ENCODE measurements around the gene RALGAPA2.

RALGAPA2 gene

GRCh38 chr20:20524756-20525155, 187.7 kb downstream of the RALGAPA2 start:
- TF ChIP-seq CTCF (IDR thresholded peaks at IDR 0.05; ENCODE audit: borderline replicate concordance, control extremely low read depth, extremely low read depth, insufficient read depth, missing control alignments), result no peak
- in situ Hi-C loops (cut with MboI; ENCODE audit: low sequenced_read_pairs, unreplicated experiment), result no loop called here
- no peak for DNase-seq (ENCODE audit: low spot score)

- DNase-seq (ENCODE audit: low spot score), result no peak
- no peak for TF ChIP-seq CTCF (IDR thresholded peaks at IDR 0.05; ENCODE audit: borderline replicate concordance, control extremely low read depth, extremely low read depth, insufficient read depth, missing control alignments)
- in situ Hi-C loops (cut with MboI; ENCODE audit: low sequenced_read_pairs, unreplicated experiment), result no loop called here
Observed at GRCh38 chr20:20521736-20522135, 190.7 kb downstream of the RALGAPA2 start.

- in situ Hi-C loops (cut with MboI; ENCODE audit: low sequenced_read_pairs, unreplicated experiment), result no loop called here
- TF ChIP-seq CTCF (IDR thresholded peaks at IDR 0.05; ENCODE audit: borderline replicate concordance, control extremely low read depth, extremely low read depth, insufficient read depth, missing control alignments), result no peak
- no peak for DNase-seq (ENCODE audit: low spot score)
Observed at GRCh38 chr20:20520776-20521175, 191.7 kb downstream of the RALGAPA2 start.

GRCh38 chr20:20519269-20519668, 193.2 kb downstream of the RALGAPA2 start:
- in situ Hi-C loops (cut with MboI; ENCODE audit: low sequenced_read_pairs, unreplicated experiment), result no loop called here
- TF ChIP-seq CTCF (IDR thresholded peaks at IDR 0.05; ENCODE audit: borderline replicate concordance, control extremely low read depth, extremely low read depth, insufficient read depth, missing control alignments), result no peak
- DNase-seq (ENCODE audit: low spot score), result no peak

GRCh38 chr20:20518263-20518662, 194.2 kb downstream of the RALGAPA2 start:
- no peak for DNase-seq (ENCODE audit: low spot score)
- in situ Hi-C loops (cut with MboI; ENCODE audit: low sequenced_read_pairs, unreplicated experiment), result no loop called here
- no peak for TF ChIP-seq CTCF (IDR thresholded peaks at IDR 0.05; ENCODE audit: borderline replicate concordance, control extremely low read depth, extremely low read depth, insufficient read depth, missing control alignments)

- in situ Hi-C loops (cut with MboI; ENCODE audit: low sequenced_read_pairs, unreplicated experiment), result no loop called here
- no peak for DNase-seq (ENCODE audit: low spot score)
- TF ChIP-seq CTCF (IDR thresholded peaks at IDR 0.05; ENCODE audit: borderline replicate concordance, control extremely low read depth, extremely low read depth, insufficient read depth, missing control alignments), result no peak
Observed at GRCh38 chr20:20517296-20517695, 195.1 kb downstream of the RALGAPA2 start.

DNA sequence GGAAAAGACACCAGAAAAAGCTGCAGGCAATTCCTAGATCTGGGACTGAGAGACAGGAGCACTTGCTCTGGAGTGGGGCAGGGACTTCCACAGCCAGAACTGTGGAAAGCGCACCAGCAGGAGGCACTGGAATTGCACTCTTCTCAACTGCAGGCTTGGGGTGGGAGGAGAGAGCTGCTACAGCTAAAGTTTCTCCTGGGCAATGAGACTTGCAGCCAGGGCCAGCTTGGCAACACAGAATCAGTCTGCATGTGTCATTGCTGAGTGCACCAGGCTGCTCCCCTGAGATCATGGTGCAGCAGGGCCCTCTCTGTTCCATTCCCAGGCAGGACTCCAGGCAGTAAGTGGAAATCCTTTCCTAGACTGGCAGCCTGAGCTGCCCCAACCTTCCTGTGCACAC, 198.7 kb downstream of the RALGAPA2 start:
- TF ChIP-seq CTCF (IDR thresholded peaks at IDR 0.05; ENCODE audit: borderline replicate concordance, control extremely low read depth, extremely low read depth, insufficient read depth, missing control alignments), result no peak
- in situ Hi-C loops (cut with MboI; ENCODE audit: low sequenced_read_pairs, unreplicated experiment), result no loop called here
- no peak for DNase-seq (ENCODE audit: low spot score)
